SU-DHL-6 (cell line): ENCODE results near the gene SLC9A5.

Experiments
- CTCF ChIP-seq: fragments of 200-600 bp; sonication (generic); IDR thresholded peaks from one replicate; pipeline ENCODE4 v1.5.1; 2017; ENCODE audit warnings: antibody characterized with exemption, mild to moderate bottlenecking, low read length, moderate library complexity; ENCODE audit not compliant: insufficient read depth, poor library complexity, severe bottlenecking
- EZH2phosphoT487 ChIP-seq: fragments of 200-600 bp; sonication (generic), shearing (Covaris generic); conservative IDR thresholded peaks from 2 replicates; pipeline ENCODE4 v1.6.1; 2018; ENCODE audit warnings: mild to moderate bottlenecking, antibody characterized with exemption, low read length, moderate library complexity, mixed read lengths

GRCh38 chr16:67255553-67256221, 6.9 kb downstream of the SLC9A5 start:
- no peak for TF ChIP-seq CTCF
- TF ChIP-seq EZH2phosphoT487 = no peak
